CD4-positive, alpha-beta T cell treated with Interleukin-17A for 4 hours (primary cell): ENCODE results near the gene SKI.

ENCODE experiments used
- DNase-seq: peaks from one replicate; pipeline ENCODE4 v3.0.0-alpha.2; 2020; ENCODE audit warnings: mixed read lengths

Gene SKI

DNA sequence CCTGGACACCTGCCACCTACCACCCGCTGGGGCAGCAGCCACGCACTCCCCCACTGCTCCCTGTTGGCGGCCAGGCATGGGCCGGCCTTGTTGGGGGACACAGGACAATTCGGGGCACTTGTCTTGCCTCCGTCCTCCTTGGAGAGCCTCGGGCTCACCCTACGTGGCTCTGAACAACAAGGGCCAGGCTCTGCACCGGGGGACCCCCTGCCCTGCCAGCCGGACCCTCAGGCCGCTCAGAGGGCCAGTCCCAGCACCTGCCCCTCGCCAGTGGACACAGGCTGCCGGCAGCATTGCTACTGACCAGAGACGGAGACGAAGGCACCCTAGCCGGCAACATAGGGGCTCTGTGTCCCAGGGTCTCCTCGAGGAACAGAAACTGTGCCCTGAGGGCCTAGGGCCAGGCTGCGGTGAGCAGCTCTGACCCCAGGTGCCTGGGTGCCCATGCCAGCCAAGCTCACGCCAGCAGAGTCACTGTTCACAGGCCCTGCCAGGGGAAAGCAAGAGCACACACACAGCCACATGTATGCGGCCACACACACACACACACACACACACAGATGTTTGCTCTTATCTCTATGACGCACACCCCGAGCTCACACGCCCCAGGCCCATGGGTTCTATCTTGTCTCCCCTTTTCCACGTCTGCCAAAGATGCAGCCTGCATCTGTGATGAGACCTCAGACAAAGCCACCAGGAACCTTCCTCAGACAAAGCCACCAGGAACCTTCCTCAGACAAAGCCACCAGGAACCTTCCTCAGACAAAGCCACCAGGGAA lies 117.4 kb downstream of the SKI start:
- DNase-seq, result no peak

DNA sequence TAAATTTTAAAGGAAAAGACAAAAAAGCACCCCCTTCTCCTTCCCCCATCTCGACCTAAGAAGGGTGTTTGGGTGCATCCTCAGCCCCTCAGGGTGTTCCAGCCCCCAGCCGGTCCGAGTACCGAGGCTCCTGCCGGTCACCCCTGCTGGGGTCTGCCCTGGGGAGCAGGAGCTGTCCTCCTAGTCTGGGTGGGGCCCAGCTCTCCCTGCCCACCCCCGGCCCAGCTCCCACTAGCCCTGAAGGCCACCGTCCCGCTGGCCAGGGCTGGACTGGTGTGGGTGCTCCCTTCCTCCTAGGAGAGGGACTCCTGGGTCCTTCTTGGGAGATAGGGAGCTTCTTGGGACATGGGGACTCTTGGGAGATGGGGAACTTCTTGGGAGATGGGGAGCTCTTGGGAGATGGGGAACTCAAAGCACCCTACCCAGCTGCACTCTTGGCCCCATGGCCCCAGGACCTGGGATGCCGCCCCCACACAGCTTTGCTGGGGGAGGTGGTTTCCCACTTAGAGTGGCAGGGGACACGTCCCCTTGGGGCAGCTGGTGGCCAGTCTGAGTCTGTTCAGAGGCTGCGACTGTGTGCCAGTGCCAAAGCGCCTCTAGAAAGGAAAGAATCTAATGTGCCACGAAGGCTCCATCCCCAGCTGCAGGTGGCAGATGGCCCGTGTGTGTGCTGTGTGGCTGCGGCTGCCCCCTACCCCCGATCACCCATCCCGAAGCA lies 118.7 kb downstream of the SKI start:
- DNase-seq, result no peak

DNA sequence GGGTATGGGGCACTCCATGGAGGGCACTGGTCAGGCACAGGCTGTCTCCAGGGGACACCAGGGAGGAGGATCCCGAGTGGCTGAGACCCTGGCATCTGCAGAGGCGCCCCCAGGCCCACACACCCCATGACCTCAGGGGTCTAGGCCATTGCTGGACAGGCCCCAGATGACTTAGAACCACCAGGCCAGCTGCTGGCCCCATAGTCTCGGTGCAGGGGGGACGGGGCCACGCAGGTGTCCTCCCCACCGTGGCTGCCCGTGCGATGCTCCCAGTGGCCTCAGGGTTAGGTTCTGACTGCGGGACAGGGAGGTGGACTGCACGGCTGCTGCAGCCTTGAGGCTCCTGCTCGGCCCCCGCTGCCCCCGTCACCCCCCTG lies 119.3 kb downstream of the SKI start:
- no peak for DNase-seq

DNA sequence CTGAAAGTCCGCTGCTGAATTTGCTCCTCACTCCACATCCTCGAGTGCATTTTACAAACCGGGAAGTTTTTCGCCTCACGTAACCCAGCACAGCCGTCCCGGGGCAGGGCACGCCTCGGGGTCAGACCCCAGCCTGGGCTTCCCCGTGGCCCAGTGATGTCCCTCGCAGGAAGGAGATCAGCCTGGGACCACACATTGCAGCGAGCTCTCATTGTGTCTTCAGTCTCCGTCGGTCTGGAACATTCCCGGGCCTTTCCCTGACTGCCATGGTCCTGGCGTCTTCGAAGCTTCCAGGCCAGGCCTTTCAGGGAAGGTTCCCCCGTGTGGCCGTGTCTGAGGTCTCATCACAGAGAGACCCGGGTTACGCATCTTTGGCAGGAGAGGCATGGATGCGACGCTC lies 119.8 kb downstream of the SKI start:
- DNase-seq, result no peak

DNA sequence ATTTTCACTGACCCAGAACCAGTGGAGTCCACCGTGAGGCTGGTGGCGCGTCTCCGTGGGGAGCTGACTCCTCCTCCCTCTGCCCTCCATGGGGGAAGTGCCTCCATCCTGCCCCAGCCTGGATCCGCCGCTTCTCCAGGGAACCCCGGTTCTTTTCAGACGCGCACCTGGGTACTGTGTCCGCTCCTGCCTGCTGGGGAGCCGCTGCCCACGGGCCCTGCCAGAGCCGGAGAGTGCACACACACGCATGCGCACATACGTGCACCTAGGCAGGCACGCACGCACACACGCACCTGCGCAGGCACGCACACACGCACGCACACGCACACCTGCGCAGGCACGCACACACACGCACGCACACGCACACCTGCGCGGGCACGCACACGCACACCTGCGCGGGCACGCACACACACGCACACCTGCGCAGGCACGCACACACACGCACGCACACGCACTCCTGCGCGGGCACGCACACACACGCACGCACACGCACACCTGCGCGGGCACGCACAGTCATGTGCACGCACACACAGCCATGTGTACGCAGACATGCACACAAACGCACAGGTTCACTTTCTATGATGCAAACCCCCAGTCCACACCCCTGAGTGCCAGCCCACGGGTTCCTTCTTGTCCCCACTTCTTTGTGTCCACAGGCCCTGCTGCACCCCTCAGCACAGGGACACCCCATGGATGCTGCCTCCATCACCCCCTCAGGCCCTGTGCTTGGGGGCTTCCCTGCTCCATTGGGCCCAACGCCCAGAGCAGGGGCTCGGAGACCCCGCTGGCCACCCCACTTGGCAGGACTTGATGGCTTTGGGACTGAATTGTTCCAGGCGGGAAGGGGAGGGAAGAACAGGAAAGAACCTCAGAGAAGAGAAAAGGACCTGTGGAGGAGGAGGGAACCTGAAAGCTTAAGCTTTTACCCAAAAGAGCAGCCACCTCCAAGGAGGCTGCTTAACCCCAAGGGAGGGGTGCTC lies 120.5 kb downstream of the SKI start:
- no peak for DNase-seq

DNA sequence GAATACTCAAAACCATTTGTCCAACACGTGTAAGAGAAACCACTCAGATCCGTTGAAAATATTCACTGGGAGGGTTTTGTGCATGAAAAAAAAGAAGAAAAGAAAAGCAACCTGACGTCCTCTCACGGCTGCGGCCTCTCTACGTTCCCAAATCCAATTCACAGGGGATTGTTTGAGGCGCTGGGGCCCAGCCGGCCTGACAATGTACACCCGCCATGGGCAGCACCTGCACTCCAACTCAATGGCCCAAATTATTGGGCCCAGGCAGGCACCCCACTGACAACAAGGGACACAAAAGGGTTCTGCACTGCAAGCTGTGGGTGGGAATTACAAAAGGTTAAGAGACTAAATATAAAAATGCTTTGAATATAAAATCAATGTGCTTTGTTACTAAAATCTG lies 121.7 kb downstream of the SKI start:
- no peak for DNase-seq

DNA sequence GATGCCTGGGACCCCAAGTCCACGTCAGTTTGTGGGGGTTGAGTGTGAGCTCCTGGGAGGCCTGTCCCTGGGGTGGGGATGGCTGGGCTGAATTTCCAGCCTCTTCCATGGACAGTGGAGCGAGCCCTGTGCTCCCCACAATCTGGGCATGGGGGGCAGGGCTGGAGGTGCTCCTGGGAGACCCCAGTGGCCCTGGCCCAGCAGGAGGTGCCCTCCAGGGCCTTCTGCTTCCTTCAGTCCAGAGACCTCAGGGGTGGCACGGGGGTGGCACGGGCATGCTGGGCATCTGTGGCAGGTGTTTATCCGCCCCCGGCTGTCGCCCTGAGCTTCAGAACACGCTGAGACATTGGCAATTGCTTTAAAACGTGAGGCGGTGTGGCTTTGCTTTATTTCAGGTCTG lies 122.4 kb downstream of the SKI start:
- DNase-seq, result no peak

DNA sequence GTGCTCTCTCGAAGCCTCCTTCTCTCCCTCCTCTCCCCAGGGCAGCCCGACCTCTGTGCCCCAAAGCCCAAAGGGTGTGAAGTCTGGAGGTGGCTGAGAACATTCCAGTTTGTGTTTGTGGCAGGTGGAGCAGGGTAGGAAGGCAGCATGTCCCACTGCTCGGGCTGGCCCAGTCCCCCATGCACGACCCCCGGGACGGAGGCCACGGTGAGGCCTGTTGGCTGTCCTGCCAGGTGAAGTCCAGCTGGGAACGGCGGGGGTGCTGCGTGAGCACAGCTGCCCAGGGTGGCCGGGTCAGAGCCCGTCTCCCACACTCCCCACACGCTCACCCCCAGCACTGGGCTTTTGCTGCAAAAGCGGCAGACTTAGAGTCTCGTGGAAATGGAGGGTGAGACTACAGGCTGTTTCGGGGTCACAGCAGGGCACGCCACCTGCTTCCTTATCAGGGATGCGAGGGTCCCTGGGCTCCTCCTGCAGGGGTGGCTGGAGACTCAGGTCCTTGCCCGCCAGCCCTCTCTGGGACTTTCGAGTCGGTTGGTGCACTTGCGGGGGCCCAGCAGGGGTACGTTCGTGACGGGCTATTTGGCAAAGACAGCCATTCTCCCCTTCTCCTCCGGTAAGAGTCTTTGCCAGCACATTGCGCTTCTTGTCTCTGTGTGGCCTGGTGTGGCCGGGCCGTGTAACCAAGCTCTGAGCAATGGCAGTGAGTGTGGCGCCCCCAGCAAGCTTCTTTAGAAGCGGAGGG lies 123.0 kb downstream of the SKI start:
- no peak for DNase-seq

DNA sequence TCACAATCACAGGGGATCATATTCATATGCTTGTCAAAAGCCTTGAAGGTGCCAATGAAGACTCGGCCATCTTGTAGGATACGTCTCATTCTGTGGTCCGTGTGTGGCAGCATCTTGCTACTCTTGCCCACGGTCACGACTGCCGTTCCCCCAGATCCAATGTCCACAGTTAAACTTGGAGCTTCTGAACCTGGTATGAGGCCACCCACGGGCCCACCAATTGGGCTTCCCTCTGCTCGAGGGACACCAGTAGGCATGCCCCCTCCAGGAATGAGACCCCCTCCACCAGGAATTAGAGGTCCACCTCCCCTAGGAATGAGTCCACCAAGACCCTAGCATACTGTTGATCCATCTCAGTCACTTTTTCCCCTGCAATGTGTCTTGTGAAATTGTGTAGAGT lies 123.6 kb downstream of the SKI start:
- no peak for DNase-seq

DNA sequence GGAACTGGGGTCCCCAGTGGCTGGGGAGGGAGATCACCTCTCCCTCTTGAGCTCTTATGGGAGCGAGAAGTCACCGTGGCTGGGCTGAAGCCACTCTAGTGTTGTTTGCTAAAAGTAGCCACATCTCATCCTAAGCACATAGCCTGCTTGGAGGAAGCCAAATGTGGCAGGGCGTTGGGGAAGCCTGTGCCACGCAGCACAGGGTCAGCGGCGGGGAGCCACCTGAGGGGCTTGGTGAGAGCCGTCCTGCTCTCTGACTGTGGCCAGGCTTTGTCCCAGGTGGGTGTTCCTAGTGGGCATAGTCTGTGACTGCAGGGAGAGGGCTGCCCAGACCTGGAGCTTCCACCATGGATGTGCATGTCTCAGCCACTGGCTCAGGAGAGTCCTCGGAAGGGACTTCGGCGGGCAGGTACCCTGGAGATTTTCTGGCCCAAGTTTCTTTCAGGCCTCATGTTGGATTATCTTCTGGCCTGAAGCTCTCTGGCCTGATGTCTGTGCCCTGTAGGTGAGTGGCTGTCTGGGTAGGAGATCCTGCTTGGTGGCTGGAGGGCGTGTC lies 124.3 kb downstream of the SKI start:
- DNase-seq, result no peak

DNA sequence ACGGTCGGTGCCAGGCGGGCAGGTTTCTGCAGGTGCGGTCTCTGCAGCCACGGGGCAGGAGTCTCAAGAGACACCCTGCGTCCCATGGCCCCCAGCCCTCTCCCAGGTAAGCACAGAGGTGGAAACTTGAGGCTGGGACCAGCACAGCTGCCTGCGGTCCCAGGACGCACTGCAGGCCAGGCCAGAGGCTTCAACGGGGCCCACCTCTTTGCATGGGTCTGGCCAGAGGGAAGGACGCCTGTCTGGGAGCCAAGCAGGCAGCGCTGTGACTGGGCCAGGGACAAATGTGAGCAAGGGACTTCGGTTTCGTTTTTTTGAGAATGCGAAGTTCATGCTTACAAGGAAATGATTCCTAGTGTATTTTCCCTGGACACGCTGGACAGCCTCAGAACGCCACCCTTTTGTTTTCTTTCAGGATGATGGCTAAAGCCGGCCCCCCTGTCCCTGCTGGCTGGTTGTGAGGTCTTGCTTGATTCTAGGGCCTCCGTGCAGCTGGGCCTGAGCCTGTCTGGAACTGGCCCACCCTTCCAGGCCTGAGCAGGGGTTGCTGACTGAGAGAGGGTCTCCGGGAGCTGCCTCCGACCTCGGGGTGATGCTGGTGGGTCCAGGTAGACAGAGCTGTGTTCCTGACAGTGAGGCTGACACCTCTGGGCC lies 124.9 kb downstream of the SKI start:
- no peak for DNase-seq

DNA sequence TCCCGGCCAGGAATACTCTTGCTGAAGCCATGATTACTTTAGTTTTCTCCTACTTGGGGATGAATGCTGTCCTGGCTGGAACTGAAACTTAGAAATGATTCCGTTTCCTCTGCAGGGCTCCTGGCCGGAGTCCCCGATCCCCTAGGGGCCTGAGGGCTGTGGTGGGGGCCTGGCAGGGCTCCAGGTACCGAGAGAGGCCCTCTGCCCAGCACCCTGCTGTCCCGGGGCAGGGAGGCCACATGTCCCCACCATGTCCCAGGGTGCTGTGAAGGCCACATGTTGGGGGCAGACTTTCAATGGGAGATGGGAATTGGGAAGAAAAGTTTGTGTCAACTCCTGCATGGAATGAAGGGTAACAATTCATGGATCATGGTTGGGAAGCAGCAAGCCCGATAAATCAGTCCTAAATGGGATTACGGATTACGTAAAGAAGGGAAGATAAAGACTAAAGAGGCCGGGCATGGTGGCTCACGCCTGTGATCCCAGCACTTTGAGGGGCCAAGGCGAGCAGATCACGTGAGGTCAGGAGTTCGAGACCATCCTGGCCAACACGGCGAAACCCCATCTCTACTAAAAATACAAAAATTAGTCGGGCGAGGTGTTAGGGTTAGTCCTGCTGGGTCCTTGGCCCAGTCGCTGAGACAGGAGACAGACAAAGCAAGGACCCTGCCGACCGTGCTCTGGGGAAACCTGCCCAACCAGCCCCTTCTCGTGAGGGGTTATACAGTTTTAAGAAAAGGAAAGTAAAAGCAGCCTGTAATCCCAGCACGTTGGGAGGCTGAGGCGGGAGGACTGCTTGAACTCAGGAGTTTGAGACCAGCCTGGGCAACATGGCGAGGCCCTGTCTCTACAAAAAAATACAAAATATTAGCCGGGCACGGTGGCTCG lies 125.7 kb downstream of the SKI start:
- DNase-seq, result no peak

DNA sequence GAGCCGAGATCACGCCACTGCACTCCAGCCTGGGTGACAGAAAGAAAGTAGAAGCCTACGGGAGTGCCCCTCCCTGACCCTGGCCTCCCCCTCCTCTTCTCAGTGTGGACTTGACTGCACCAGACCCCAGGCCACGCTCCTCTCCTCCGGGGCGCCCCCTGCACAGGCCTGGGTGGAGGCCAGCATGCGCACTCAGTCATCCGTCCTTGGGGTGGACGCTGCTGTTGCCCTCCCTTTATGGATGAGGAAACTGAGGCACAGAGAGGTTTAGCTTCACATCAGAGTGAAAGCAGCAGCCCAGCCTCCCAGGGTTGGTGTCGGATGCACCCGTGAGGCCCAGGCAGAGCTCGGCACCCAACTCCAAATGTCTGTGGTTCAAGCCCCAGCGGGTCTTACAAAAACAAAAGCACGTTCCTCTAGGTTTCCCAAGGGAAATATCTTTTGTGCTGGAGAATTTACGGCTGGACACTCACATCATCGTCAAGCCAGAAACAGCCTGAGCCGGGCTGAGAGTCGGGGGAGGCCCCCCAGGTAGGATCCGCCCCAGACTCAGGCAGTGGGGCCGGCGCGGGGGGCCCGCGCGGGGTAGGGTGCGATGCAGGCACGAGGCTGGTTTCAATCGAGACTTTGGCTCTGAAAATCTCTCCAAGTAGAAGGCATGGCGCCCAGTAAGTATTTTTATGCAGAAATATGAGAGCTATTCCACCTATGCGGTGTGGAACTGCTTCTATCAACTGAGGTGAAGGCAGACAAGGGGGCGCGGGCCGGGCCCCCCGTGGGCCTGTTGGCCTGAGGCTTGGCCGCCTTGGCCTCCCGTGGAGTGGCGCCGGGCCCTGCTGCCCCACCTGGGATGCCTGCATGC lies 126.6 kb downstream of the SKI start:
- DNase-seq, result no peak

DNA sequence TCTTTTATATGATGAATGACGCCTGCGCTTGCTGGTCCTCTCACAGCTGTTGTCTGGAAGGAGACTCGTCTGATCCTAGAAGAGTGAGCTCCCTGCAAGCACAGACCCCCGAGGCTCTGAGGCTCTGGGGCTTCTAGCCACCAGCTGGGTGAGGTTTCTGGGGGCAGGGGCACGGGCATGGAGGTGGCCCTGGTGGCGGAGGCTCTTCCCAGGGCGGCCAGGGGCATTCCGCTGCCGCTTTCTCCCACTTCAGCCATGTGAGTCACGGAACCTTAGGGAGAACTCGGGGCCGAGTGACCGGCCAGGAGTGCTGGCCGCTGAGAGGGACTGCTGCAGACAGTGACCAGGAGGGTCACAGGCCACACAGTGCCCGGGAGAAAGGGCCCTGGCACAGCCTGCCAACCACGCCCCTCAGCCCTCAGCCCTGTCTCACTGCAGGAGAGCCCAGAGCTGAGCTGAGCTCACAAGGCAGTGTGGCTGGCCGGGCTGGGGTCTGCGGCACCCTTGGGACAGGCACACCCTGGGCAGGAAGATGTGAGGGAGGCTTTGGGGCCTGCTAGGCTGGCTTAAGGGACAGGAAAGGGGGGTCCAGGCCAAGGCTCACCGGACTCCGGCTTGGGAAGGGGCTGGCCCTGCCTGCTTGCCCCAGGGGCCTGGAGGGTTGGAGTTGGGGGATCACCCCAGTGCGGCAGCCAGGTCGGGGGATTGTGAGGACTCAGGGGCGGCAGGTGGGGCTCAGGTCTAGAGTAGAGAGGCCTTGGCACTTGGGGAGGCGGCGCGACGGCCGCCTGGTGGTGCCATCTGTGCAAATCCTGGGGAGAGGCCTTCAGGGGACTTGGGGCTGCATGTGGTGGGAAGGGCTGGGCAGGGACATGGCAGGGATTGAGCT lies 127.5 kb downstream of the SKI start:
- no peak for DNase-seq

DNA sequence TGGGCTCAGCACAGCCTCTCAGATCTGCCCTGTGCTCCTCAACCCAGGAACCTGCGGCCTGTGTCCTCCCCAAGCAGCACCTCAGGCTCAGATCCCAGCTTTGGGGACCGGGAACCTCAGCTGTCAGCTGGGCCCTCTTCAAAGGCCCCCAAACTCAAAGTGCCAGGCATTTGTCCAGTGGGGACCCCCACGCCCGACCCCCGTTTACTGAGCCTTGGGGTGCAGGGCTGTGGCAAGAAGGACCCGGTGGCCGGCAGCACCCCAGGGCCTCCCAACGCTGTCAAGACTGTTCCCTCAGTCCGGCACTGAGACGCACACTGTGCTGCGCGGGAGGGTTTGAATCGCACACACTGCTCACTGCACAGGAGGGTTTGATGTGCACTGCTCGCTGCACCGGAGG lies 128.3 kb downstream of the SKI start:
- no peak for DNase-seq

DNA sequence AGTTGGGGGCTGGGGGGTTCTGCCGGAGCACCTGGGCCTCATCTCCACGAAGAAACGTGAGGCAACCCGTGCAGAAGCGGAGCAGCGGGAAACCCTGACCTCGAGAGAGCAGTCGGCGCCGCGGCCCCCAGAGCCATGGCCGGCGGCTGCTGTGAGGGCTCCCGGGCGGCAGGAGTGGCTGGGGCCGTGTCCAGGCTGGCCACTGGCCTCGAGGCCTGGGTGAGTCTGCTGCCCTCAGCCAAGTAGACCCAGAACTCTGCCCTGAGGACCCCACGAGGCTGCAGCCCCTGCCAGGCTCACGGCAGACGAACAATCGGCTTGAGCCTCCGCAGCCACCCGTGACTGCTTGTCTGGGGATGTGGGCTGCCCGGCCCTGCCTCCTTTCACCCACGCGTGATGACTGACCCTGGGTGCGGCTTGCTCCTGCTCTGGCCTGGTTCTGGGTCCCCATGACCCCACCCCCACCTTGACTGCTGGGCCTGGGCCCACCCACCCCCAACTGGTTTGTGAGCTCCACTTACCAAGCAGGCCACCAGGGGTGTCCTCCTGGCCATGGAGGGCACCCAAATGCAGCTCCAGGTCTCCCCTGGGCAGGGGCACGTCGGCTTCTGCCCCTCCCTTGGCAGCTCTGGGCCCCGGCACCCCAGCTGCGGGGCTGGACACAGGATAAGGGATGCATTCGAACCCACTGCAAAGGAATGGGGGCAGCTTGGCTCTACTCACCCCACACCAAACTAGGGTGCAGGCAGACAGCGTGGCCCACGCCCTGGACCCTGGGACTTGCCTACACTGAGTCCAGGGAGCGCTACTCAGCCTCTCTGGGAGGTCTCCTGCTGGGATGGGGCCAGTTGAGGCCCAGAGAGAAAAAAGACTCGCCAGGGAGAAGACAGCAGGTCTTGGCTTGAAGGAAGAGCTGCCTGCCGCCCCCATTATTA lies 129.1 kb downstream of the SKI start:
- no peak for DNase-seq

DNA sequence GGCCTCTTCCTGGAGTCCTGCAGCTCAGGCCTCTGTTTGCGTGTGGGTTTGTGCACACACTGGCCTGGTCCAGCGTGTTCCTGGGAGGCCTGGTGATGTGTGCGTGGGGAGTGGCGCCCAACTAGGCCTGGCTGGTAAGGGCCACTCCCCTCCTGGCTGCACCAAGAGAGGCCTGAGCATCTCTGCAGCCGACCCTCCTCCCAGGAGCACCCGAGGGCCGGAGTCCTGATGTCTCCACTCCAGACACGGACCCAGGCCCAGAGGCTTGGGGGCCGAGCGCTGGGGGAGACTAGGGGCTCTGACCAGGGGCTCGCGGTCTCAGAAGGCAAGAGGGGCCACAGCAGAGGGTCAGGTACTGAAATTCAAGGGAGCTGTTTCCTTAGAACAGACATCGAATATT lies 130.0 kb downstream of the SKI start:
- DNase-seq, result no peak
